ENCODE results near the gene CENPE.

GRCh38 chr4:103075435-103075893 is 122.7 kb downstream of the CENPE start:
- TF ChIP-seq POLR2AphosphoS5 (IDR thresholded peaks at IDR 0.05; ENCODE audit: borderline replicate concordance, low read depth, low read length) (no peak), EZH2 (IDR thresholded peaks at IDR 0.05) (no peak)

Measured in SK-N-MC (cell line).